Neural progenitor cell (in vitro differentiated cells): ENCODE measurements around the gene RASEF. TPM values are rescaled to one million over a fixed set of nuclear protein-coding genes. Genes with fewer than 3 reads are reported as not detected.

Experiments
- DNase-seq: peaks from one replicate; pipeline ENCODE4 v3.0.0-alpha.2; 2016; ENCODE audit warnings: low spot score
- H2AFZ ChIP-seq: fragments of 200-600 bp; sonication (generic); replicated peaks from 2 replicates; pipeline ENCODE4 v1.6.1; 2016; ENCODE audit warnings: antibody characterized with exemption
- H3F3A ChIP-seq: fragments of 200-600 bp; sonication (generic); 2 replicates; pipeline ENCODE4 v1.6.1; 2016; ENCODE audit warnings: antibody characterized with exemption, low read depth
- H3K27ac ChIP-seq: fragments of 200-600 bp; sonication (generic); 2 replicates; pipeline ENCODE4 v1.5.1; 2016; ENCODE audit warnings: mild to moderate bottlenecking
- H3K27me3 ChIP-seq: fragments of 200-600 bp; sonication (generic); 2 replicates; pipeline ENCODE4 v1.6.1; 2016; ENCODE audit warnings: mild to moderate bottlenecking, moderate library complexity
- H3K36me3 ChIP-seq: fragments of 200-600 bp; sonication (generic); 2 replicates; pipeline ENCODE4 v1.5.1; 2016
- H3K4me1 ChIP-seq: fragments of 200-600 bp; sonication (generic); 2 replicates; pipeline ENCODE4 v1.6.1; 2016; ENCODE audit warnings: mixed run types
- H3K4me2 ChIP-seq: fragments of 200-600 bp; sonication (generic); 2 replicates; pipeline ENCODE4 v1.6.1; 2016
- H3K4me3 ChIP-seq: fragments of 200-600 bp; sonication (generic); 2 replicates; pipeline ENCODE4 v1.5.1; 2016
- H3K79me2 ChIP-seq: fragments of 200-600 bp; sonication (generic); 2 replicates; pipeline ENCODE4 v1.6.1; 2016; ENCODE audit warnings: low read depth
- H3K9ac ChIP-seq: fragments of 200-600 bp; sonication (generic); 2 replicates; pipeline ENCODE4 v1.6.1; 2016
- H3K9me3 ChIP-seq: fragments of 200-600 bp; sonication (generic); 2 replicates; pipeline ENCODE4 v1.5.1; 2016; ENCODE audit warnings: low read depth
- H4K20me1 ChIP-seq: fragments of 200-600 bp; sonication (generic); 2 replicates; pipeline ENCODE4 v1.6.1; 2016; ENCODE audit warnings: low read depth
- H3K27ac Mint-ChIP-seq: 3 replicates; pipeline ENCODE4 v1.8.0; 2021; ENCODE audit warnings: mixed read lengths
- H3K27me3 Mint-ChIP-seq: 2 replicates; pipeline ENCODE4 v1.8.0; 2022; ENCODE audit warnings: low read depth, mild to moderate bottlenecking, inconsistent platforms, moderate library complexity, mixed read lengths; ENCODE audit not compliant: insufficient read depth
- H3K36me3 Mint-ChIP-seq: 3 replicates; pipeline ENCODE4 v1.8.0; 2021; ENCODE audit warnings: mixed read lengths
- H3K4me1 Mint-ChIP-seq: 3 replicates; pipeline ENCODE4 v1.8.0; 2021; ENCODE audit warnings: mixed read lengths
- H3K4me3 Mint-ChIP-seq: 3 replicates; pipeline ENCODE4 v1.8.0; 2021; ENCODE audit warnings: mild to moderate bottlenecking, moderate library complexity, mixed read lengths
- H3K9me3 Mint-ChIP-seq: 3 replicates; pipeline ENCODE4 v1.8.0; 2020; ENCODE audit warnings: mixed read lengths
- CTCF ChIP-seq: fragments of 200-600 bp; sonication (generic); IDR thresholded peaks from 2 replicates; pipeline ENCODE4 v1.5.1; 2017; ENCODE audit warnings: antibody characterized with exemption, mild to moderate bottlenecking
- EZH2 ChIP-seq: fragments of 200-600 bp; sonication (generic); IDR thresholded peaks from 2 replicates; pipeline ENCODE4 v1.6.1; 2017; ENCODE audit warnings: antibody characterized with exemption, mild to moderate bottlenecking, moderate library complexity
- EZH2phosphoT487 ChIP-seq: fragments of 200-600 bp; sonication (generic); IDR thresholded peaks from 2 replicates; pipeline ENCODE4 v1.6.1; 2017; ENCODE audit warnings: antibody characterized with exemption
- total RNA-seq: library from RNA; depleted of rRNA; stranded (reverse); fragments of >200 nt; gene quantifications from 2 replicates; pipeline ENCODE4 v1.2.3, GENCODE V29; 2015; ENCODE audit warnings: low replicate concordance

RASEF gene
- total RNA-seq, 1 donor from 2014 or later = 0.21 TPM

DNA sequence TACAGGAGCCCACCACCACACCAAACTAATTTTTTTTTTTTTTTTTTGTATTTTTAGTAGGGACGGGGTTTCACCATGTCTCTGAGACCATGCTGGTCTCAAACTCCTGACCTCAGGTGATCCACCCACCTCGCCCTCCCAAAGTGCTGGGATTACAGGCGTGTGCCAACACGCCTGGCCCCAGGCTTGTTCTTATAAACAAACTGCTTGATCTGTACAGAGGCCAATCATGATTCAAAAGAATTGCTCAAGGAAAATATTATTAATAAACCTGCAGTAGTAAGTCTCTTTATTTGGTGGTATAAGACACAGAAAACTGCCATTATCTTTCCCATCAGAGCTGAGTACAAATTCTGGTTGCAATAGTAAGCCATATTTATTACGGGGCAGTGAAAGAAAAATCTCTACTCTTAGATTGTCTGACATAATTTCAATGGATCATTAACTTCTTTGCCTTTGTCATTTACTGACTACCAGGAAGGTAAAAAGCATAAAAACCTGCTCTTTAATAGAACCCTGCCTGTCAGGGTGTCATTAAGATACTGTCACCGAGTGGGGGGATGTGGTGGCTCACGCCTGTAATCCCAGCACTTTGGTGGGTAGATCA lies 33.3 kb downstream of the RASEF start:
- H3K9me3 Mint-ChIP-seq = no peaks in the 10 kb centered on the region
- H3K27ac ChIP-seq = no peak overlapping the region
- no peaks in the 10 kb centered on the region for H3K36me3 ChIP-seq
- H3K4me3 ChIP-seq = no peak overlapping the region
- H3F3A ChIP-seq = no peaks in the 10 kb centered on the region
- H3K4me1 ChIP-seq = no peaks in the 10 kb centered on the region
- no peaks in the 10 kb centered on the region for H3K4me1 Mint-ChIP-seq
- H3K27me3 ChIP-seq = no peaks in the 10 kb centered on the region
- no peak overlapping the region for H3K4me3 Mint-ChIP-seq
- no peak for DNase-seq
- no peak overlapping the region for H3K27ac Mint-ChIP-seq
- TF ChIP-seq CTCF (no peak), EZH2 (no peak), EZH2phosphoT487 (no peak)
- no peaks in the 10 kb centered on the region for H3K79me2 ChIP-seq
- H3K4me2 ChIP-seq = no peak overlapping the region
- H3K9me3 ChIP-seq = no peaks in the 10 kb centered on the region
- no peaks in the 10 kb centered on the region for H4K20me1 ChIP-seq
- H3K27me3 Mint-ChIP-seq = peaks cover 10% of the 10 kb centered on the region
- no peak overlapping the region for H2AFZ ChIP-seq
- no peak overlapping the region for H3K9ac ChIP-seq
- H3K36me3 Mint-ChIP-seq = no peaks in the 10 kb centered on the region

GRCh38 chr9:83027153-83027891 lies 35.6 kb downstream of the RASEF start:
- H3K4me3 Mint-ChIP-seq = no peak overlapping the region
- Histone ChIP-seq H3K9ac (no peak overlapping the region), H3K4me3 (no peak overlapping the region), H3K4me1 (no peaks in the 10 kb centered on the region), H3K36me3 (no peaks in the 10 kb centered on the region), H3K9me3 (no peaks in the 10 kb centered on the region), H3K79me2 (no peaks in the 10 kb centered on the region), H3K27ac (no peak overlapping the region), H2AFZ (no peak overlapping the region), H3K4me2 (no peak overlapping the region), H4K20me1 (no peaks in the 10 kb centered on the region), H3F3A (no peaks in the 10 kb centered on the region), H3K27me3 (no peaks in the 10 kb centered on the region)
- no peaks in the 10 kb centered on the region for H3K36me3 Mint-ChIP-seq
- peaks cover 7% of the 10 kb centered on the region for H3K27me3 Mint-ChIP-seq
- no peak overlapping the region for H3K27ac Mint-ChIP-seq
- no peaks in the 10 kb centered on the region for H3K9me3 Mint-ChIP-seq
- DNase-seq = no peak
- TF ChIP-seq EZH2 (no peak), EZH2phosphoT487 (no peak), CTCF (no peak)
- H3K4me1 Mint-ChIP-seq = no peaks in the 10 kb centered on the region

DNA sequence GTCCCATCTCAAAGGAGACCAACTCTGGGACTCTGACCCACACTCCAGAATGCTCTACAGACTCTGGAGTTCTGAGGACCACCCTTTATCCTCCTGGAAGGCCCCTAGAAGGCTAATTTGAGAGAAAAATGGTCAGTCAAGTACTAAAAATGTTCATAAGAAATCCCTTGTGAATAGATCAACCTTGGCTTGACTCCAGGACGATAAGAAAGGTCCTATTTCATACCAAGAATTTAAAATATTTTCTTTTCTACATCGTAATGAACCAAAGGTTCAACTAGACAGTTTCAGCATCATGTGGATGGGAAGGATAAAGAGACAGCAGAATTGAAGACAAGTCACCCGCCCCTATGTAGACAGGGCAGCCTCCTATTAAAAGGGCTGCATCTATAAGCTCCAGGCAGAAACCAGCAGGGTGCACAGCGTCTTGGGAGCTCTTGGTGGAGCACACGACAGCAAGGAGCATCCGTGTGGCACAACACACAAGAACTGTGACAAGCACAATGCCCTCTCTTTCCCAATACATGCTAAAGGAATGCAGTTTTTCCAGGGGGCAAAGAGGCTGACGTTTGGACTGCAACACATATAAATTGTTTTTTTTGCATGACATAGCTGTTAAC lies 38.3 kb downstream of the RASEF start:
- no peaks in the 10 kb centered on the region for H3K4me1 ChIP-seq
- TF ChIP-seq EZH2phosphoT487 = no peak
- no peak for TF ChIP-seq EZH2
- no peak for TF ChIP-seq CTCF
- no peaks in the 10 kb centered on the region for H3F3A ChIP-seq
- no peaks in the 10 kb centered on the region for H3K9me3 ChIP-seq
- DNase-seq = no peak
- Mint-ChIP-seq H3K4me1 (no peaks in the 10 kb centered on the region), H3K27ac (no peak overlapping the region), H3K36me3 (no peaks in the 10 kb centered on the region), H3K27me3 (peaks cover 2% of the 10 kb centered on the region), H3K9me3 (no peaks in the 10 kb centered on the region), H3K4me3 (no peak overlapping the region)
- no peak overlapping the region for H3K27ac ChIP-seq
- H3K4me3 ChIP-seq = no peak overlapping the region
- H3K79me2 ChIP-seq = no peaks in the 10 kb centered on the region
- H3K9ac ChIP-seq = no peak overlapping the region
- H4K20me1 ChIP-seq = no peaks in the 10 kb centered on the region
- H3K4me2 ChIP-seq = no peak overlapping the region
- H3K27me3 ChIP-seq = no peaks in the 10 kb centered on the region
- no peaks in the 10 kb centered on the region for H3K36me3 ChIP-seq
- no peak overlapping the region for H2AFZ ChIP-seq
